ENCODE data around the gene NOL4L.

The NOL4L gene

DNA sequence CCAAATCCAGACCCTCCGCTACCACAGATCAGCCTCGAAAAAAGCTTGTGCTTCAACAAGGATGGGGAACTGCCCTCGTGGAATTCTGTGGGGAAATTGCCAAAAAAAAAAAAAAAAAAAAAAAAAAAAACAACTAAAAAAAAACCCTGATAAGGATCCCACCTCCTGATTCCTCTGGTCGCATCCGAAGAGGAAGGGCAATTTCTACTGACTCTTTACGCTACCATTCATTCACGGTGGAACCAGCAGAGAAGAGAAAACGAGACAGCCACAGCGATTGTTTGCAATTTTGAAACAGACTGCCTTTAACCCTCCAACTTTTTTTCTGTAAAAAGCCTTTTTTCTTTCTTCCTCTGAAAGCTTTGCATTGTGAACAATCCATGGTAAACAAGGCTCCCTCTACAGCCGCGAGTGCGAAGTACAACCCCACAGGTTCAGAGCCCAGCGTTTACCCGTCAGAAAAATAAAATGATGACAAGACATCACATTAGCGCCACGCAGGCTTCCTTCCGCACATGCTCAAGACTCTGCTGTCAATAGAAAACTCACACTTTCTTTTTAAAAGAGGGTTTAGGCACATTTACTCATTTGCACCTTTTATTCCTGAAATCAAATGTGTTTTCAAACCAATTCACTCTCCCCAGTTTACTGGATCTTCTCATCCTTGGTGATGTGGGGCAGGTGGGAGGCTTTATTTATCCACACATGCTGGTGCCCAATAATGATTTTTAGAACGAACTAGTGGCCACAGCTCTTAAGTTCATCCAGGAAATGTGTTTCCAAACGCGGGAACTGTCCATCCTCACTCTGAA, 100.0 kb downstream of the NOL4L start:
- peak; percentile 89 for DNase-seq (ENCODE audit: low spot score)

DNA sequence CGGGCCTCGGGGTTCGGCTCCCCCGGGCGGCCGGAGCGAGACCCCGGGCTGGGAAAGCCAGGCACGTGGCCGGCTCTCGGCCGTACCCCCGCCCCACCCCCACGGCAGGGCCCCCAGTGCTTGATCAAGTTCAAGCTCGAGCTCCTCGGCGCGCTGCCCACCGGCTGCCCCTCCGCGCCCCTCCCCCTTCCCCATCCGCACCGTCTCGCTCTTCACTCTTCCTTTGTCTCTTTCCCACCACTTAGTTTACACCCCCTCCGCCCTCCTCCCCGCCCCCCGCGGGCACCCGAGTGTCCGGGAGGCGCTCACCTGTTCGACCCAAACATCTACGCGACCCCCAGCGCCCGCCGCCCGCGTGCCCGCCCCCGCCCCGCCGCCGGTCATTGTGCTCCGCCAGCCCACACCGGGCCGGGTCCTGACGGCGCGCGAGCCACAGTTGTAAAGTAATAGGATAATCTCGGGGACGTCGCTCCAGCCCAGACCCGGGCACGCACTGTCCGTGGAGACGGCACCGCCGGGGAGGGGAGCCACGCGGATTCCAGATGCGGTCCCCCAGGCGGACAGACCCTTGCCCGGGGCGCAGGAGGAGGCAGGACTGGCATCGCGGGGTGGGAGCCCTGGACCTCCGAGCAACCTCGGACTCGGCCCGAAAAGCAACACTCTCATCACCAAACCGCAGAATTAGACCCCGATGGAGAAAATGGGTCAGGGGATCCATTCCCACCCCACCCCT, 100.7 kb downstream of the NOL4L start:
- DNase-seq (ENCODE audit: low spot score) = peak; percentile 64

DNA sequence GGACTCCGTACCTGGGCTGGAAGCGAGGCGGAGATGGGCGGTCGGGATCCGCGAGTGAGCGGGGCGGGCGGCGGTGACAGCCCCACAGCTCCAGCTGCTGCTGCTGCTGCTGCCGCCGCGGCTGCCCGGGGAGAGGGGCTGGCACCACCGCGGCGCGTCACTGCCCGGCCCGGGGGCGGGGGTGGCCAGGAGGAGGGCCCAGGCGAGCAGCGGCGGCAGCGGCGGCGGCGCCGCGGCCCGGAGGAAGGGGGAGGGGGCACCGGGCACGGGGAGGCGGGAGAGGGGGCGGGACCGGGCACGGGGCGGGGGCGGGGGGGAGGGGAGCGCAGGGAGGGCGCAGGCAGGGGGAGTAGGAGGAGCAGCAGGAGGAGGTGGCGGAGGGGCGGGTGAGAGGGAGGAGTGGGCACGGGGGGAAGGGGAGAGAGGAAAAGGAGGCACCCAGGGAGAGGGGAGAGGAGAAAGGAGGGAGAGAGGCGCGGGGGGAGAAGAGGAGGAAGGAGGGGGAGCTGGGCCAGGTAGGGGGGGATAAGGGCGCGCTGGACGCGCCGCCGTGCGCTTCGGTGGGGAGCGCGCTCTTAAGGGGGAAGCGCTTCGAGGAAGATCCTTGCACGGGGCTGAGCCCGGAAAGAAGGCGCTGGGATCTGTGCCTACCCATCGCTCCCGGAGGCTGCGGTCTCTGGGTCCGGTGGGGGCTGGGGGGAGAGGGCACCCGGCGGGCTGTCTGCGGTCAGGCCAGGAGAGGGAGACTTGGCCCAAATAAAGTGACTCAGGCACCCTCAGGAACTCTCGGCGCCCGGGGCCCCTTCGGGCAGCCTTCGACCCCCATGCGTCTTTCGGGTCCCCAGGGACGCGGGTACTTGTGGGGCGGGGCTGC, 101.5 kb downstream of the NOL4L start:
- peak; percentile 91 for DNase-seq (ENCODE audit: low spot score)

DNA sequence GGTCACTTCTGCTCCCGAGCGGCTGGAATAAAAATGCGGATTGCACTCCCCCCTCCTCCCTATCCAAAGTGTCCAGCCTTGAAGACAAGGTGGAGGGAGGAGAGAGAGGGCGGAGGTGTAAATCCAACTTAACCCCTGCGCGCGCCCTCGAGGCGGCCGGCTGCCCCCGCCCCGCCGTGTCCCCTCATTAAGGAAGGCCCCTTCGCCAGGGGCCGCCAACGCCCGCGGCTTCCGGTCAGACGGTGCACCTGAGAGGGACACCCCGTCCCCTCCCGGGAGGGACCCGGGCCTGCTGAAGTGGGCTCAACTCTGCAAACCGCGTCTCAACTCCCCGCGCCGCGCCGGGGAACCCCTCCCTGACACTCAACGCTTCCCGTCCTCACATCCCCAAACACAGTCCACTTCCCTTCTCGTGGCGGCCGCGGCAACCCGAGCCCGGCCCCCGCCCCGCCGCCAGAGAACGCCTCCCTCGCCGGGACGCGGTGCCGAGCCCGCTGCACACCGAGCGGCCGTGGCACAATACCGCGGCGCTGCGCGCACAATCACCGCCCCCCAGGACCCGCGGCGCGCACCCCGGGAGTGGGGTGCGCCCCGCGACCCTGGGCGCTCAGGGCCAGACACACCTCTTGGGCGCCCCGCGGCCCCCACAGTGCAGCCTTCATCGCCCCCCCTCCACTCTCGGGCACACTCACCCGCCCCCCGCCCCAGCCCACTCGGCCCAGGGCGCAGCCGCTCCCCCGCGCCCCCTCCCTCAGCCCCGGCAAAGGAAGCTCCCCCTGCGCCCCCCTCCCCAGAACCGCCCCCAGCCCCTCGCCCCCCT, 102.5 kb downstream of the NOL4L start:
- peak; percentile 47 for DNase-seq (ENCODE audit: low spot score)

DNA sequence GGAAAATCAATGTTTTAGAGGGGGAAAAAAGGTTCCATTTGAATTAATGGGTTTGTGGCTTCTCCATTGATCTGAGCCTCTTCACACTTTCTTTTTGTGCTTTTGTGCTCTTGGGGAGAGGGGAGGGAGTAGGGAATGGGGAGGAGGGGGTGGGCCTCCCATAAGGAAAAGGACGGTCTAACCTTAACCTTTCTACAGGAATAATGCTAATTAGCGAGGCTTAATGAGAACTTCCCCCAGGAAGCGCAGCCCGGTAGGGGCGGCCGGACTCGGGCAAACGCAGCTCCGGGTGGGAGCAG, 103.0 kb downstream of the NOL4L start:
- DNase-seq (ENCODE audit: low spot score) = no peak

DNA sequence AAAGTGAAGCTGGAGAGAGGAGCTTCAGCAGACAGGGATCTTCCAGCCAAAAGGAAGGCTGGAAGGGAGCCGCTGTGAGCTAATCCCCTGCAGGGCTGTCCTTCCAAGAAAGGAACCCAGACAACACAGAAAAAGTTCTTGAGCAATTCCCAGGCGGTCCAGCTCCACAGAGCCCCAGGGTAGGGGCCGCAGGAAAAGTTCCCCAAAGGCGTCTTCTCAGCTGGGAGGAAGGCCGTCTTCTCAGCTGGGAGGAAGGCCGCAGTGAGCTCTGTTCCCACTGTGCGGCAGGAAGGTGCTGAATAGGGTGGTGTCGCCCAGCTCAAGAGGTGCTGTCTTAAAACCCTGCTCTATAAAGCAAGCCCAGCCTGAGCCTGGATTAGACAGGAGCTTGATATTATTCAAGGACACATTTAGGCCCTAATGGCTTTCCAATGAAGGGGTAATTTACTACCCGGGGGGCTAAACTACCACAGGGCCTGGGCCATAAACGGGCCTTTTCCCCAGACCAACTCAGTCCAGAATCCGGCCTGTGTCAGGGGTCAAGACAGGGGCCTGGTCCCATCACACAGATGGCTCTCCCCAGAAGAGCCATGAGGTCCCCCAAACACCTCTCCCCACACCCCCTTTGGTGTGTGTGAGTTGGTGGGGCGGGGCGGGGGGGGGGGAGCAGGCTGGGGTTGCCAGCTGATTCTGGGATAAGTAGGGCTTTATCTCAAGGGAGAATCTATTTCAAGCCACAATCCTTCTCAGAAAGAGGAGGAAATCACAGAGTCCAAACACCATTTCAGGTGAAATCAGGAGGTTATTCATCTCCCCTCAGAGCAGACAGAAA, 103.6 kb downstream of the NOL4L start:
- DNase-seq (ENCODE audit: low spot score) = no peak

GRCh38 chr20:32480371-32481241, 104.5 kb downstream of the NOL4L start:
- DNase-seq (ENCODE audit: low spot score) = no peak

GRCh38 chr20:32479697-32480171, 105.4 kb downstream of the NOL4L start:
- DNase-seq (ENCODE audit: low spot score) = no peak

DNA sequence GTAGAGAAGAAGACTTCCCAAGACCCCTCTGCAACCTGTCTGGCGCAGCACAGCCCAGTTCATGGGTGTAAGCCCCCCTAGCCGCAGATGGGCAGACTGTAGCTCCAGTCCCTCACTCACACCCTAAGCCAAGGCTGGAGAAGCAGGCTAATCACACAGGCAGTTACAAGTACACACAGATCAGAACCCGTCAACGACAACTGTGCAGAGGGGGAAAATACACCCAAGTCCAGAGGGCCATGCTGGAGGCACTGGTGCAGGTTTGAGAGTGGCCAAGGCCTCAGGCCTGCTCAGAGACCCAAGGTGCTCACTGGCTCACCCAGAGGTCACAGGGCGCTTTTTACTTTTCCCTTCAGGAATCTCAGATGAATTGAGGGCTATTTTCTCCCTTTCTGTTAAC, 106.1 kb downstream of the NOL4L start:
- DNase-seq (ENCODE audit: low spot score) = no peak

DNA sequence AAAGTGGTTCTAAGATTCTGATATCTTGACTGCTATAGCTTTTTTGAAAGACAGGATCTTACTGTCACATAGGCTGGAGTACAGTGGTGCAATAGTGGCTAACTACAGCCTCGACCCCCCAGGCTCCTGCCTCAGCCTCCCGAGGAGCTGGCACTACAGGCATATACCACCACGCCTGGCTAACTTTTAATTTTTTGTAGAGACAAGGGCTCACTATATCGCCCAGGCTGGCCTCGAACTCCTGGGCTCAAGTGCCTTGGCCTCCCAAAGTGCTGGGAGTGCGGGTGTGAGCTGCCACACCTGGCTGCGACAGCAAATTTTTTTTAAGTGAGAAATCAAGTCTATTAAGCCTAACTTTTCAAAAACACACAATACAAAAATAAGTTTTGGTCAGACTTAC, 106.6 kb downstream of the NOL4L start:
- DNase-seq (ENCODE audit: low spot score) = no peak

DNA sequence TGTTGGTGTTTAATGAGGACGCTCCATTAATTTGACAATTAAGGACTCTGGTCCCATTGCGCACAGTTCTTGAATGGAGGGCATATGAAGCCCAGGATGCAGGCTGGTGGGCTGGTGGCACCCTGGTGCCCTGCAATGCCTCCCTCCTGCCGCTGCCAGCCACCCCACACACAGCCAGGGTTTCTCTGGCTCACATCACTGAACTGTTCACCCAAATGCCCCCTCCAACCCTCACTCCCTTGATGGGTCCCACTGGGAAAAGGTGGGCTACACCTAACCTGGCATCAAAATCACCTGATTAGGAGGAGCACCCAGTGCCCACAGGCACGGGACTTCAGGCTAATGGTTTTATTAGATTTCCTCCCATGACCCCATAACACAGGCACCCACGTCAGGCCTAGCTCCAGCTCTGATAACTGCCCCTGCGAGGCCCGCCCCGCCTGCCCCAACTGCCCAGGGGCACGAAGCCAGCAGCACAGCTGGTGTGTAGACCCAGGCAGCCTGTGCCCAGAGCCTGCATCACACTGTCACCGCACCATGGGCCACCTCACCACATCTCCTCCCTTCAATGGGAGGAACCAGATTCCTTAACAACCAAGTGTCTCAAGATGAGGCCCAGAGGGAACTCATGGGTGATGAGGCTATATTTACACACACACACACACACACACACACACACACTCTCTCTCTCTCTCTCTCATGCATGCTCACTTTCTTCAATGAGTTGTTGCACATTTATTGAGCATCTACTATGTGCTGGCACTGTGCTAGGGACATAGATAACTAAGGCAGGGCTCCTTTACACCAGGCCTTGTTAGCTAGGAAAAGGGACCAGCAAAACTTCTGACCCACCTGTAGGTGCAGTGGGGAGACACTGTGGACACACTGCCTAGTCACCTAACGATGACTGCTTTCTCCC, 107.3 kb downstream of the NOL4L start:
- DNase-seq (ENCODE audit: low spot score) = no peak

DNA sequence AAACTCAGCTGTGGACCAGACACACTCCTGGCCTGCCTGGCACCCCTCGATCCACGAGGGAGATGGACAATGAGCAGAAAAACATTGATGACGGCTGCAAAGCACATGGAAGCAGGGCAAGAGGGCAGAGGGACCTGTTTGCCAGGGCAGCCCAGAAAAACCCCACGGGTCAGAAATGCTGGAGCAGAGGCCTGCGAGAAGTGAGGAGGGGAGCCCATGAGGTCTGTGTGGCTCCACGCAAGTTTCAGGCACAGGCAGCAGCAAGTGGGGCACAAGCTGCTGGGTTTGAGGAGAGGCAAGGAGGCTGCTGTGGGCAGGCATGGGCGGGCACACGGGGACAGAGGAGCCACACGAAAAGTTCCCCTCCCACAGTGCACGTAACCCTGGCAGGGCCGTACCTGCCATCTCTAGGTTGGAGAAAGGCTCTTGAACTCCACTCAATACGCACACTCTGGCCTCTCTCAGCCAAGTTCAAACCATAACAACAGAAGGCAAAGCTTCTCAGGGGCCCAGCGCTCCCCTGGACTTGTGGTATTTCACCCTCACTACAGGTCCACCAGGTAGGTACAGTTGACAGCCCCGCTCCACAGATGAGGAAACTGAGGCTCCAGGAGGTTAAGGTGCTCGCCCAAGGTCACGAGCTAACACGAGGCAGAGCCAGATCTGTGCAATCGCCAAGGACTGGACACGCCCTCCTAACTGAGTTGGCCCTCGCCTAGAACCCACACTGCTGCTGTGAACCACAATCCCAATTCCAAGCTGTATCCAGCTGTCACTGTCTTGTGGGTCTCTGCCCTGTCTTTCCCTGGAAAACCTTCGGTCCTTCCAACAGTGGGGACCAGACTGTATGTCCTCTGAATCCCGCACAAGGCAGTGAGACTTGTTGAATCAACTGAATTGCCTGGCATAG, 108.2 kb downstream of the NOL4L start:
- no peak for DNase-seq (ENCODE audit: low spot score)

GRCh38 chr20:32474967-32475811, 109.9 kb downstream of the NOL4L start:
- no peak for DNase-seq (ENCODE audit: low spot score)

GRCh38 chr20:32474717-32474966, 110.5 kb downstream of the NOL4L start:
- no peak for DNase-seq (ENCODE audit: low spot score)

- no peak for DNase-seq (ENCODE audit: low spot score)
These were observed 111.0 kb downstream of the NOL4L start for GRCh38 chr20:32474009-32474716.
